Tibial nerve (tissue), 4 donors: Measurements from ENCODE around the gene LIPG.
"Not testable (repeated sequence)": the region's sequence is repeated elsewhere in the genome, so short reads cannot be mapped to it uniquely, and the experiment has no call there.

Experiments
- EP300 ChIP-seq, 2 donors: sonication (generic); formaldehyde crosslinking; IDR thresholded peaks; one replicate each; pipeline ENCODE4 v1.6.1; 2017; ENCODE audit warnings: antibody characterized with exemption in 2 of 2, mild to moderate bottlenecking in 1 of 2
- POLR2A ChIP-seq, 2 donors: fragments of 450-650 bp; IDR thresholded peaks; one replicate each; pipeline ENCODE4 v1.6.1; 2017; ENCODE audit warnings: antibody characterized with exemption in 2 of 2, mild to moderate bottlenecking in 2 of 2, moderate library complexity in 2 of 2
- TF ChIP-seq, protein P1 (sequence below), 5 experiments: fragments of 200-600 bp in 3 of 5; fragments of 450-650 bp in 2 of 5; sonication (generic) in 3 of 5; IDR thresholded peaks; one replicate each; pipeline ENCODE4 v1.5.1; 2016 to 2019; ENCODE audit warnings: antibody characterized with exemption in 5 of 5, mild to moderate bottlenecking in 3 of 5, moderate library complexity in 2 of 5

DNA sequence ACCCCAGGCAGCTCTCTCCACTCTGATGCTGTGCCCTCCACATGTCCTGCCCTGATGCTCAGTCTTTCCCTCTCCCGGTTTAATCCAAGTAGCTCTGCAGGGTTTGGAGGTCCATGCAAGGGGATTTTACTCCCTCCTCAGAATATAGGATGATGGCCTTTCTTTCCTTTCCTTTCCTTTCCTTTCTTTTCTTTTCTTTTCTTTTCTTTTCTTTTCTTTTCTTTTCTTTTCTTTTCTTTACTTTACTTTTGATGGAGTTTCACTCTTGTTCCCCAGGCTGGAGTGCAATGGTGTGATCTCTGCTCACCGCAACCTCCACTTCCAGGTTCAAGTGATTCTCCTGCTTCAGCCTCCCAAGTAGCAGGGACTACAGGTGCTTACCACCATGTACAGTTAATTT, 17.7 kb downstream of the LIPG start:
- TF ChIP-seq, protein P1, sequence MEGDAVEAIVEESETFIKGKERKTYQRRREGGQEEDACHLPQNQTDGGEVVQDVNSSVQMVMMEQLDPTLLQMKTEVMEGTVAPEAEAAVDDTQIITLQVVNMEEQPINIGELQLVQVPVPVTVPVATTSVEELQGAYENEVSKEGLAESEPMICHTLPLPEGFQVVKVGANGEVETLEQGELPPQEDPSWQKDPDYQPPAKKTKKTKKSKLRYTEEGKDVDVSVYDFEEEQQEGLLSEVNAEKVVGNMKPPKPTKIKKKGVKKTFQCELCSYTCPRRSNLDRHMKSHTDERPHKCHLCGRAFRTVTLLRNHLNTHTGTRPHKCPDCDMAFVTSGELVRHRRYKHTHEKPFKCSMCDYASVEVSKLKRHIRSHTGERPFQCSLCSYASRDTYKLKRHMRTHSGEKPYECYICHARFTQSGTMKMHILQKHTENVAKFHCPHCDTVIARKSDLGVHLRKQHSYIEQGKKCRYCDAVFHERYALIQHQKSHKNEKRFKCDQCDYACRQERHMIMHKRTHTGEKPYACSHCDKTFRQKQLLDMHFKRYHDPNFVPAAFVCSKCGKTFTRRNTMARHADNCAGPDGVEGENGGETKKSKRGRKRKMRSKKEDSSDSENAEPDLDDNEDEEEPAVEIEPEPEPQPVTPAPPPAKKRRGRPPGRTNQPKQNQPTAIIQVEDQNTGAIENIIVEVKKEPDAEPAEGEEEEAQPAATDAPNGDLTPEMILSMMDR (IDR thresholded peaks at IDR 0.05): not testable (repeated sequence)
- TF ChIP-seq POLR2A, EP300 (IDR thresholded peaks at IDR 0.05): not testable (repeated sequence)
